SH-SY5Y (cell line): ENCODE data around the gene SIM2.

Source experiments
- GATA2 ChIP-seq: IDR thresholded peaks from 2 replicates; pipeline ENCODE4 v1.6.1; 2011; ENCODE audit warnings: mild to moderate bottlenecking, low read depth, low read length
- GATA3 ChIP-seq: IDR thresholded peaks from 2 replicates; pipeline ENCODE4 v1.6.1; 2011; ENCODE audit warnings: low read depth, mild to moderate bottlenecking, low read length, moderate library complexity

SIM2 gene

DNA sequence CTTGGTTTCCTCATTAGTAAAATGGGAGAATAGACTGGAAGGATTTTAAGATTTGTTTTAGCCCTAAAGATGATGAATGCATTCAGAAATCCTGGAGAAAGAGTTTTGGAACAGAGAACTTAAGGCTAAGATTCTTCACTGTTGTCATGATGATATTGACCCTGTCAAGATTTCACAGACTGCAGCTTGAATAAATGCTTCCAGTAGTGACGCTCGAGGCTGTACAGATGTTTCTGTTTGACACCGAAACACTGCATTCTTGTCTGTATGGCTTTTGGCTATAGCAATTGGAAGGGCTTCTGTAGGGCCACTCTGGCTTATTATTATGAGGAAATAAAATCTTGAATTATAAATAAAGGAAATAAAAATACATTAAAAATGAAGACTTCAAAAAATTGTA is 25.7 kb downstream of the SIM2 start:
- TF ChIP-seq GATA3 (no peak), GATA2 (no peak)

DNA sequence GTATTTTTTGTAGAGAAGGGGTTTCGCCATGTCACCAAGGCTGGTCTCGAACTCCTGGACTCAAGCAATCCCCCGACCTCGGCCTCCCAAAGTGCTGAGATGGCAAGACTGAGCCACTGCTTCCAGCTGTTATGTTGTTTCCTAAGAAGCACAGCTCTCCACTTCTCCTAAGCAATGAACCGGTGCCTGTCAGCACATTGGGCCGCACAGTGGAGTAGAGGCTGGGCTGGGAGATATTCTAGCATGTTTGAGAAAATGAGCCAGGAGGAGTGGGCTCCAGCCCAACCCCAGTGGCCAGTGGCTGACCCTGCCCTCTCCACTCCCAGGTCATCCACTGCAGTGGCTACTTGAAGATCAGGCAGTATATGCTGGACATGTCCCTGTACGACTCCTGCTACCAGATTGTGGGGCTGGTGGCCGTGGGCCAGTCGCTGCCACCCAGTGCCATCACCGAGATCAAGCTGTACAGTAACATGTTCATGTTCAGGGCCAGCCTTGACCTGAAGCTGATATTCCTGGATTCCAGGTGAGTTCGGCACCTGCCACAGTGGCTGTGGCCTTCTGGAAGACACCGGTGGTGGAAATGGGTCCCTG is 27.0 kb downstream of the SIM2 start:
- TF ChIP-seq GATA3: no peak
- no peak for TF ChIP-seq GATA2

DNA sequence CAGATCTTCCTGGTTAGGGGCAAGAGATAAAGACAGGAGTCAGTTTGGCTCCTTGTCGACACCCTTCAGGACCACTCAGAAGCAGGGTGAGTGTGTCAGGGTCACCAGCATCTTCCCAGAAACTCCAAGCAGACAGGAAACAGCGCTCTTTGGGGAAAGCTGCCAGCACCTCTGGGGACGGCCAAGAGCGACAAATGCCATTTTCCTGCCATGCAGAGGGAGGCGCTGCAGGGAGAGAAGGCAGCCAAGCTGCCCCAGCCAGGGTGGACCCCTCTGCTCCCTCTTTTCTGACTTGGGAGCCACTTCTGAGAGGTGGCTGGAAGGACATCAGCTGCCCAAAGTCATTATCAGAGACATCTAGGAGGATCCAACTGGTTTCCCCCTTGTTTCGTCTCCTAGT is 29.0 kb downstream of the SIM2 start:
- TF ChIP-seq GATA2 (no peak), GATA3 (no peak)

DNA sequence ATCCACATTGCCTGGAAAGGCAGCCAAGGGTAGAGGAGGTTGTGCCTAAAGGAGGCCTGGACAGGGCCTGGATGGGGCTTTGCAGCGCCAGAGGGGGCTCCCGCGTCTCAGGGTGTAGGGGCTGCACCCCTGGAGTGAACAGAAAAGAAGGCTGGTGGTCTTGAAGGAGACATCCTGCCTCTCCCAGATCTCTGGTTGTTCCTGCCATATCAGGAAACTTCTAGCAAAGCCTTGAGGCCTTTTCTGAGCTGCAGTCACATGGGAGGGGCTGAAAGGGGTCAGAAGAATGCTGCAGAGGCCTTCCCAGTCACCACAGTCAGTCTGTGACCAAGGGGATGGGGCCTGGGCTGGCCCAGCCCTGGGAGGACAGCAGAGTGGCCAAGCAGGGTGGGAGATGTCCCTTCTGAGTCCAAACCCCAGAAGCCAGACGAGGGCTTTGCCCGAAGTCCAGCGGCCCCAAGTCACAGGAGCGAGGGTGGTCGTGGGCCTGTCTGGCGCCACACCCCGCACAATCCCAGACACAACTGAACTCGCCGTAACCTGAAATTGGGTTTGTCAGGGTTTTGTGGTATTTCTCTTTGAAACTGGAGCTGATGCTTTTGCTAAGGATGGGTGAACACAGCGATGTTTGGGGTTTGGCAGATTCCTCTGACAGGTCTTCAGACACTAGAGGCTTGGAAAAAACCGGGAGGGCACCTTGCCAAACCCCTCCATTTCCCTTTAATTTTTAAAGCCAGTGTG is 29.6 kb downstream of the SIM2 start:
- TF ChIP-seq GATA2 (no peak), GATA3 (no peak)

DNA sequence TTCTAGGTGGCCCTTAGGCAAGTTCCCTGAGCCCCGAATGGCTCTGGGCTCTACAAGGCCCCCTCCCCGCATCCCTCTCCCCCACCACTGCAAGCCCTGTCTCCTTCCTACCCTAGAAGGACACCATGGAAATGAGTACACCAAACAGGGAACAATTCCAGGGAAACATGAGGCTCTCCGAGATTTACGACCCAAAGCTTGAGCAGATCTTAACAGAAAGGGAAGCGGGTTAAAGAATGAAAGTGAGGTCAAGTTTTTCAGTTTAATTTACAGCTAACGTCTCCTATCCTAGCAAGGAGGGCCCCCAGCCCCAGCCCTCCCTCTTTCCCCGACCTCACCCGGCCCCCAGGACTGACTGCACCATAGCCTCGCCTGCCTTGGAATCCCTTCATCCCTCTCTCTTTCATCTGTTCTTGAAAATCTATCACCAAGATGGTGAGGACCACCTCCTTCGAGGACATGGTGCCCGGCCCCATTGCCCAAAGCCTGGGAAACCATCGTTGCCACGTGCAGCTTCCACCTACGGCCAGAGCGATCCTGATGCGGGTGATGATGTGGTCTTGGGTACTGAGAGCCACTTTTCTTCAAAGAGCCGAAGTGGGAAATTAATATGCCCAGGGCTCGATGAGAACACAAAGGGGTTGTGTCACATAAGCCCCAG is 30.5 kb downstream of the SIM2 start:
- no peak for TF ChIP-seq GATA3
- TF ChIP-seq GATA2: no peak

DNA sequence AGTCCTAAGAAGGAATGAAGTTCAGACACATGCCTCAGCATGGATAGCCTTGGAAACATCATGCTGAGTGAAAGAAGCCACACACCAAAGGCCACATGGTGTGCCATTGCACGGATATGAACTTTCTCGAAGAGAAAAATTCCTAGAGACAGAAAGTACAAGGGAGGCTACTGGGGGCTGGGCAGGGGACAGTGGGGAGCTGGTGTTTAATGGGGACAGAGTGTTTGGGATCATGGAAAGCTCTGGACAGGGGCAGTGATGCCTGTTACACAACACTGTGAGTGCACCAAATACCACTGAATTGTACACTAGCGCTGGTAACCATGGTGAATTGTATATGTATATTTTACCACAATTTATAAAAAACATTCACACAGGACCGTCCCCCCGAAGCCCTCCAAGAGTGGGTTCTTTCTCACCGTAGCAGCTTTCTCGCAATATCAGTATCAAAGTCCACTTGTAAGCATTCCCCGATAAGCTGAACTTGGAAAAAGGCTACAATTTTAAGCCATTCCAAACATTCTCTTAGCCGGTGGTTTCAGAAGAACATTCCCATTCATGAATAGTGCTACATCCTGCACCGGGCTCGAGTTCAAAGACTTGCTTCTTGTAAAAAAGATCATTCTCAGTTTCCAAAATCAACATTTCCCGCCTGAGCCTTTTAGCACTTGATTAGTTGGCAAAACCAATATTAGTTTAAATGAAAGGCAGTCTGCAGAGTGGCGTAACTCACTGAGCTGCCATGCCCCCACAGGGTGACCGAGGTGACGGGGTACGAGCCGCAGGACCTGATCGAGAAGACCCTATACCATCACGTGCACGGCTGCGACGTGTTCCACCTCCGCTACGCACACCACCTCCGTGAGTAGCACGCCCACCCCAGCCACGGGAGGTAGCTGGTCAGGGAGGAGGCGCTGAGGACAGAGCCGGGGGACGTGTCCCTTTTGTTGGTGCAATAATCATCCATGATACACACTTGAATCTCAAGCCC is 31.7 kb downstream of the SIM2 start:
- no peak for TF ChIP-seq GATA3
- no peak for TF ChIP-seq GATA2

DNA sequence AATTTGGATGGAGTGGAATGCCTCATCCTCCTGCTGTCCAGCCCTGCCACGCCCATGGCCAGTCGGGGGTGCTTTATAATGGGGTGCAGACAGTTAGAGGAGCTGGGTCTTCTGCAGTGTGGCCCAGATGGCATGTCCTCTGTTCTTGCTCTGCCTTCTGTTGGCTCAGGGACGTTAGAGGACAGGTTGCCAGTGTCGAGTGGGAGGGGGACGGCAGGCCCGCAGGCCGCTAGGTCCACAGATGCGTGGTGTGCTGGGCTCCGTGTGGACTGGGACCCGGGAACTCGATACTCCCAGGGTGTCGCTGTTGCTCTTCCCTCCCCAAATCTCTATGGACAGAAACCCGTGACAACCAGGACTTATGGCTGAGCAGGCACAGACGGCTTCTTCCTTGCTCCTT is 33.3 kb downstream of the SIM2 start:
- no peak for TF ChIP-seq GATA2
- no peak for TF ChIP-seq GATA3

DNA sequence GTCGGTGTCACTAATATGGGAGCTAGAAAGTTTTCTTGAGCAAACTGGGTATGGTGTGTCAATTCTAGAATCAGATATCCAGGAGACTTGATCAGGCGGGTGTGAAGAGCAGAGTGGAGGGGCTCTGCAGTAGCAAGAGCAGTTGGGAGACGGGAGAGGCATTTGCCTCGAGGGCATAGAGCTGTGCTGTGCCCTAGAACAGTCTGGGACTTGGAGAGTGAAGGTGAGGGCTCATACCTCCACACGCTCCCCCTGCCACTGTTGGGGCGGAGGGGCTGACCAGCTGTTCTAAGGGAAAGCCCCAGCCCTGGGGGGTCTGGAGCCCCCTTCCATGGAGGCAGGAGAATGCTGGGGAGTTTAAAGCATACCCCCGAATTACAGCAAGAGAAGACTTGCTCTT is 33.8 kb downstream of the SIM2 start:
- no peak for TF ChIP-seq GATA3
- TF ChIP-seq GATA2: no peak

DNA sequence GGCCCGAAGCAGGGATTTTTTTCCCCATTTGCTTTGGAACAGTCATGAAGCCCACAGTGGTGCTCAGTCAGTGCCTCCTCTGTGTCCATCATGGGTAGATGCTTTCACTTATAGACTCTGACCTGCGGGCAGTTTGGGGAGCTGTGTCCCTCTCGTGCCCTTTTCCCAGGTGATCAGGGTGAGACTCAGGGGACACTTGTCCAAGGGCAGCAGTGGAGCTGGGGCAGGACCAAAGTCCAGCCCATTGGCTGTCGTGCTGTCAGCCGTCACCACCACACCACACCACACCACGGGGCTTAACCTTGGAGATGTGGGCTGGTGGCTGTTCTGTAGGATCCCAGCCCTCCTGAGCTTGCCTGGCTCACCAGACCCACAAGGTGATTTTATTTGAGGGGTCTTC is 34.9 kb downstream of the SIM2 start:
- TF ChIP-seq GATA3: no peak
- TF ChIP-seq GATA2: no peak

DNA sequence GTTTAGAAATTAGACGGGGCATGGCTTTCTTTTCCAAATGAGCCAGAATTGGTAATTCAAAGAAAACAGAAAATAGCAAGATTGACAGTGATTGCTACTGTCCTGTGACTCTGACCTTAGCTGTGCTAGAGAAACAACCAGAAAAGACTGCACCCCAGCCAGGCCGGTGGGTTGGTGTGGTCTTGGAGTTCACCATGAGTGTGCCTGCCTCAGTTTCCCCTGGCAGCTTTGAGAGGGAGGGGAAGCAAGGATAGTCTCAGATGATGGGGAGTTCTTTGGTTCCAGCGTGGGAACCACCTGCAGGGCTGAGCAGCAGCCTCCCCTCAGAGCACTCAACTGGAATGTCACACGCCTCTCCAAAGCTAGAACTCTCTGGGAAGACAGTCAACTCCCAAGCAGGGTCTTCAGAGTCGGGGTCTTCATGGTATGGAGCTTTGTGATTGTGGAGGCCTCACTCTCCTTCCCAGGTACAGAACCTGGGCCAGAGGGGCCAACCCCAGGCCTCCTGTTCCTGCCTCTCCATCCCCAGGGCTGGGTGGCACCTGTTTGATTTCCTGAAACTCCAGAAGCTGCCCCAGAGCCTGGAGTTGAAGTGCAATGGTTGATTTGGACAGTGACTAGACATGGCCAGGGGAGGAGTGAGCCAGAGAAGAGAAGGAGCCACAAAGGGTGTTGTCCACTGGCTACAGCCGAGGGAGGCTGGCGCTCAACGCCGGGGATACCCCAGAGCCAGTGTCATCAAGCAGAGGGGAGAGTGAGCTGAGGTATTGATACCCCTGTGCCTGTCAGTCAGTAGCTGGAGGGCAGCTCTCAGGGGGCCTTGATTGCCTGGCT is 35.7 kb downstream of the SIM2 start:
- TF ChIP-seq GATA3 (no peak), GATA2 (no peak)

DNA sequence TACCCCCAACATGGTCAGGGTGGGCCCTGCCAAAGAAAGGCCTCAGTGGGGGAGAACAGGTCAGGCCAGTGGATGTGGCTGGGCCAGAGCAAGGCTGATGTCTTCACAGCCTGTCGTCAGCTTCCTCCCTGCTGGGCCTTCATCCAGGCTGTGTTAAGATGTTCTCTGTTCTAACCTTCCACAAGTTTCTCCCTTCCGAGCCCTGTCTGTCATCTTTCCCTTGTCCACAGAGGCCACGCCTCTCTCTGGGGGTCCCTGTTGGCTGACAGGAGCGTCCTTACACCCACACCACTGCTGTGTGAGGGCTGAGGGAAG is 36.2 kb downstream of the SIM2 start:
- TF ChIP-seq GATA2: no peak
- TF ChIP-seq GATA3: no peak

DNA sequence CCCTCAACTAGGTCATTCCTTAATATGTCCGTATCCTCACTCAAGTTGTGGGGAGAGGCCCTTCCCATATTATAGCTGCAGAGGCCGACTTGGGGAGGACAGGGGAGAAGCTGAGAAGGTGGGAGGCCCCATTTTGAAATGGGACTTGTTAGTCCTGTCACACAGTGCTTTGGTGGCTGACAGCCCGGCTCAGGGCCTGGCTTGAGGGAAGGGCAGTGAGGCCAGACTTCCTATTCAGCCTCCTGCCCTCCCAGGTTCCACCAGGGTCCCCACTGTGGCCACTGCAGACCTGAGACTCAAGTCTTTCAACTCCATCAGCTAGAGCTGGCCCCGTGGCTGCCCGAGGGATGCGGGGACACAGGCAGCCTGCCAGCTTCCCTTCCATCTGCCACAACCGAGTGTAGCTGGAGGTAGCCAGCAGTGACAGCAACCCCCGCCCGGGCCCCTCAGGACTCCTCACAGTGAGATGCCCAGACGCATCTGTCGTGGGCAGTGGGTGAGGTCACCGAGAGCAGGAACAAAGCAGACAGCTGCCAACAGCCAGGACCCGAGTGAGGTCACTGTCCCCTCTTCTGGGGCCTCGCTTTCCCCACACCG is 36.9 kb downstream of the SIM2 start:
- no peak for TF ChIP-seq GATA3
- no peak for TF ChIP-seq GATA2
